K562 (cell line): Measurements from ENCODE around the gene IL1F10. TPM values are rescaled to one million over a fixed set of nuclear protein-coding genes. Genes with fewer than 3 reads are reported as not detected.

Source experiments
- ATAC-seq: fragments of 200-7000 bp; cut with Tn5 transposase; 3 replicates; pipeline ENCODE4 v1.9.1; 2020; ENCODE audit warnings: moderate library complexity
- BruUV-seq: library from RNA; stranded (reverse); fragments of 400-500 nt; replicated peaks from 2 replicates; lab custom pipeline; 2021; lab: Mats Ljungman, UMichigan
- CTCF ChIA-PET: fragments of 300-600 bp; formaldehyde crosslinking; extraction: SDS; loops from one replicate; lab custom pipeline; 2021; ENCODE audit warnings: low intra/inter-chr PET ratio; lab: Yijun Ruan, JAX
- POLR2A ChIA-PET: fragments of 300-600, 350-650 bp; sonication (Branson Sonifier 250); formaldehyde crosslinking; extraction: SDS; loops from one replicate; lab custom pipeline; 2021; ENCODE audit warnings: antibody characterized with exemption, inconsistent platforms; lab: Yijun Ruan, JAX
- DNase-seq, 4 experiments: peaks; one replicate each; pipeline versions ENCODE4 v3.0.0 to v3.0.0-alpha.2; 2011 to 2018; ENCODE audit warnings: low spot score in 3 of 4, mixed read lengths in 3 of 4; ENCODE audit errors: extremely low read depth in 1 of 4
- FAIRE-seq: peaks from 2 replicates; lab custom pipeline; 2011; peaks lifted over from hg19 to GRCh38; lab: Jason Lieb, UNC
- H2AFZ ChIP-seq: 2 replicates; pipeline ENCODE4 v1.6.0; 2011; ENCODE audit warnings: low read depth, low read length, control low read depth, inconsistent platforms
- H3K27ac ChIP-seq: fragments of 200-600 bp; 3 replicates; pipeline ENCODE4 v1.8.0; 2011; ENCODE audit warnings: low read depth, mild to moderate bottlenecking, control low read depth, inconsistent platforms, low read length, moderate library complexity, mixed read lengths; ENCODE audit errors: extremely low read depth
- H3K27me3 ChIP-seq, 2 experiments: fragments of 300-600 bp in 1 of 2; 2 replicates in 1 of 2; 3 replicates in 1 of 2; pipeline versions ENCODE4 v1.6.0 to v1.8.0; 2011; ENCODE audit warnings: inconsistent platforms in 2 of 2, low read length in 2 of 2, mild to moderate bottlenecking in 1 of 2, mixed read lengths in 1 of 2, moderate library complexity in 1 of 2; ENCODE audit not compliant: control insufficient read depth in 2 of 2, insufficient read depth in 2 of 2
- H3K36me3 ChIP-seq: fragments of 300-600 bp; 3 replicates; pipeline ENCODE4 v1.8.0; 2011; ENCODE audit warnings: mild to moderate bottlenecking, low read length, inconsistent platforms; ENCODE audit not compliant: control insufficient read depth, insufficient read depth
- H3K4me1 ChIP-seq, 2 experiments: fragments of 200-600 bp in 1 of 2; replicated peaks in 1 of 2; 2 replicates in 1 of 2; 3 replicates in 1 of 2; pipeline versions ENCODE4 v1.5.1 to v1.8.0; 2011; ENCODE audit warnings: inconsistent platforms in 2 of 2, low read length in 2 of 2, mild to moderate bottlenecking in 1 of 2, mixed read lengths in 1 of 2, moderate library complexity in 1 of 2; ENCODE audit not compliant: control insufficient read depth in 2 of 2, insufficient read depth in 2 of 2
- H3K4me2 ChIP-seq: 2 replicates; pipeline ENCODE4 v1.6.1; 2011; ENCODE audit warnings: low read length, control low read depth, inconsistent platforms, mixed read lengths; ENCODE audit not compliant: insufficient read depth
- H3K4me3 ChIP-seq: fragments of 200-600 bp; sonication (generic), shearing (Covaris generic); 2 replicates; pipeline ENCODE4 v1.5.1; 2016; ENCODE audit warnings: control low read depth, inconsistent platforms
- H3K79me2 ChIP-seq: fragments of 200-600 bp; 3 replicates; pipeline ENCODE4 v1.8.0; 2011; ENCODE audit warnings: low read length, inconsistent platforms; ENCODE audit not compliant: control insufficient read depth, insufficient read depth
- H3K9ac ChIP-seq, 2 experiments: 2 replicates each; pipeline versions ENCODE4 v1.6.0 to v1.6.1; 2011; ENCODE audit warnings: low read depth in 2 of 2, low read length in 2 of 2, control low read depth in 1 of 2, inconsistent platforms in 1 of 2, mild to moderate bottlenecking in 1 of 2, mixed read lengths in 1 of 2; ENCODE audit not compliant: insufficient read depth in 1 of 2
- H3K9me1 ChIP-seq: one replicate; pipeline ENCODE4 v1.6.0; 2011; ENCODE audit warnings: inconsistent platforms, mild to moderate bottlenecking, low read length, moderate library complexity; ENCODE audit not compliant: control insufficient read depth, insufficient read depth
- H3K9me3 ChIP-seq: replicated peaks from 2 replicates; pipeline ENCODE4 v1.5.1; 2011; ENCODE audit warnings: low read depth, low read length, inconsistent platforms; ENCODE audit not compliant: control insufficient read depth, insufficient read depth
- H4K20me1 ChIP-seq: replicated peaks from 2 replicates; pipeline ENCODE4 v1.6.1; 2011; ENCODE audit warnings: low read length, inconsistent platforms, mixed read lengths; ENCODE audit not compliant: control insufficient read depth, insufficient read depth
- BCLAF1 ChIP-seq, 2 experiments: fragments of 450-650 bp in 1 of 2; IDR thresholded peaks; 2 replicates each; pipeline ENCODE4 v1.6.1; 2011 to 2017; ENCODE audit warnings: low read depth in 2 of 2, antibody characterized with exemption in 1 of 2, borderline replicate concordance in 1 of 2, low read length in 1 of 2, mild to moderate bottlenecking in 1 of 2, mixed read lengths in 1 of 2; ENCODE audit not compliant: control insufficient read depth in 1 of 2
- CXXC5 ChIP-seq: fragments of 250-450 bp; sonication (Bioruptor Pico); IDR thresholded peaks from 2 replicates; pipeline ENCODE4 v1.8.0; 2022; ENCODE audit warnings: inconsistent platforms, mild to moderate bottlenecking, moderate library complexity
- EP300 ChIP-seq: IDR thresholded peaks from 2 replicates; pipeline ENCODE4 v1.6.1; 2012; ENCODE audit warnings: low read length, improper control_type of control experiment
- ETS2 ChIP-seq: IDR thresholded peaks from 2 replicates; pipeline ENCODE4 v1.6.1; 2016; ENCODE audit warnings: borderline replicate concordance, missing genetic modification characterization, mild to moderate bottlenecking, moderate library complexity, missing compliant biosample characterization; ENCODE audit not compliant: poor library complexity, severe bottlenecking
- GATA2 ChIP-seq: sonication (generic); formaldehyde crosslinking; IDR thresholded peaks from 2 replicates; pipeline ENCODE4 v1.4.0; 2020; ENCODE audit warnings: mild to moderate bottlenecking, missing genetic modification reagents
- GATAD2B ChIP-seq: fragments of 450-650 bp; IDR thresholded peaks from 2 replicates; pipeline ENCODE4 v1.6.1; 2017; ENCODE audit warnings: mild to moderate bottlenecking, borderline replicate concordance
- HMG20A ChIP-seq: fragments of 450-650 bp; formaldehyde crosslinking; conservative IDR thresholded peaks from 2 replicates; pipeline ENCODE4 v1.4.0; 2020; ENCODE audit warnings: mild to moderate bottlenecking, mixed read lengths
- KDM2B ChIP-seq: fragments of 250-450 bp; sonication (Bioruptor Pico); IDR thresholded peaks from 2 replicates; pipeline ENCODE4 v1.8.0; 2021; ENCODE audit warnings: mild to moderate bottlenecking, moderate library complexity
- KLF1 ChIP-seq: fragments of 450-650 bp; IDR thresholded peaks from 2 replicates; pipeline ENCODE4 v1.6.1; 2016; ENCODE audit warnings: missing genetic modification characterization, missing compliant biosample characterization
- POLR2AphosphoS2 ChIP-seq: IDR thresholded peaks from 2 replicates; pipeline ENCODE4 v1.6.1; 2012; ENCODE audit warnings: low read length, improper control_type of control experiment
- POLR2H ChIP-seq: IDR thresholded peaks from 2 replicates; pipeline ENCODE4 v1.6.1; 2016; ENCODE audit warnings: missing genetic modification characterization, low read depth, mild to moderate bottlenecking, control low read depth, missing compliant biosample characterization, moderate library complexity
- SMARCE1 ChIP-seq: fragments of 450-650 bp; IDR thresholded peaks from 2 replicates; pipeline ENCODE4 v1.7.1; 2016; ENCODE audit warnings: mild to moderate bottlenecking
- ZNF217 ChIP-seq: sonication (generic); formaldehyde crosslinking; IDR thresholded peaks from 2 replicates; pipeline ENCODE4 v1.8.0; 2022; ENCODE audit warnings: mild to moderate bottlenecking, missing genetic modification reagents
- ZNF239 ChIP-seq: fragments of 250-450 bp; sonication (Bioruptor Pico); IDR thresholded peaks from 2 replicates; pipeline ENCODE4 v1.4.0; 2020; ENCODE audit warnings: mild to moderate bottlenecking
- ZNF766 ChIP-seq: fragments of 200-800 bp; sonication (Bioruptor generic); conservative IDR thresholded peaks from 2 replicates; pipeline ENCODE4 v1.6.1; 2016; ENCODE audit warnings: missing genetic modification characterization, missing compliant biosample characterization
- ZZZ3 ChIP-seq: fragments of 450-650 bp; IDR thresholded peaks from 2 replicates; pipeline ENCODE4 v1.6.1; 2016; ENCODE audit warnings: antibody characterized with exemption, mild to moderate bottlenecking, moderate library complexity
- WGBS: fragments of 100-300 bp; shearing (Covaris generic); methylation state at CpG from one replicate; pipeline ENCODE4 v1.1.6; 2016; ENCODE audit warnings: low coverage, mixed read lengths; ENCODE audit not compliant: insufficient coverage; ENCODE audit errors: missing lambda C conversion rate; 5-methylcytosine and 5-hydroxymethylcytosine counted together
- in situ Hi-C: fragments of 300-500 bp; cut with MboI; formaldehyde crosslinking; loops from 4 replicates; pipeline ENCODE4 v1.15.0; 2018; ENCODE audit warnings: inconsistent platforms, mixed read lengths
- intact Hi-C: fragments of 100-400 bp; cut with micrococcal nuclease; formaldehyde crosslinking; loops from 2 replicates; pipeline ENCODE4 v1.14.2; 2022
- polyA plus RNA-seq, 8 experiments: library from polyadenylated mRNA; depleted of rRNA in 4 of 8; stranded (reverse) in 5 of 8; unstranded in 3 of 8; fragments of >200 nt; fragmentation: Nextera tagmentation in 2 of 8; fragmentation: Illumina TruSeq in 1 of 8; extraction: Ambion mirVana in 2 of 8; extraction: Trizol in 1 of 8; gene quantifications; 2 replicates each; pipeline versions ENCODE4 v1.2.1 to v1.2.3, GENCODE V29; 2011 to 2014; ENCODE audit warnings: inconsistent platforms in 1 of 8, missing spikeins in 1 of 8
- total RNA-seq, 7 experiments: library from RNA; depleted of rRNA in 6 of 7; stranded (reverse); fragments of >200 nt in 6 of 7; fragmentation: Illumina TruSeq in 2 of 7; extraction: Trizol in 2 of 7; gene quantifications; 2 replicates each; pipeline versions ENCODE4 v1.2.1 to v1.2.3, GENCODE V29; 2011 to 2021; ENCODE audit warnings: low replicate concordance in 1 of 7

IL1F10 gene
- total and polyA plus RNA-seq, 9 of the 15 experiments (the other 6 are each of a cell fraction or from before 2014, with no cell fraction given) = not detected

GRCh38 chr2:113053666-113054065 lies 14.1 kb upstream of the IL1F10 start:
- CTCF ChIA-PET = no interaction called here
- Histone ChIP-seq H3K36me3 (no peaks in the 10 kb centered on the region), H3K9ac (no peak overlapping the region), H3K27ac (no peak overlapping the region), H3K79me2 (no peaks in the 10 kb centered on the region), H3K4me3 (no peak overlapping the region), H3K4me1 (peaks cover 0 to 8% of the 10 kb centered on the region in 2 experiments; a peak in 1 of 5 replicates), H3K9me1 (no peaks in the 10 kb centered on the region), H3K4me2 (no peak overlapping the region), H4K20me1 (no peaks in the 10 kb centered on the region), H3K27me3 (peaks cover 0 to 14% of the 10 kb centered on the region in 2 experiments; a peak in 2 of 5 replicates), H2AFZ (no peak overlapping the region), H3K9me3 (no peaks in the 10 kb centered on the region)
- in situ Hi-C loops (no loop called here), intact Hi-C loops (loop anchor here (5.0 kb wide), 1 partner anchor 96 kb away; no protein-coding TSS in a partner anchor)
- DNase-seq (no peak), ATAC-seq (no peak), FAIRE-seq (no peak)
- no TSS peak for BruUV-seq
- TF ChIP-seq BCLAF1 (IDR thresholded peaks at IDR 0.05; ENCODE audit: borderline replicate concordance in 1 of 2, control insufficient read depth in 1 of 2, low read depth in 2 of 2, low read length in 1 of 2) (no peak), POLR2H (no peak), KLF1 (tag) (no peak), KDM2B (CRISPR knock-in tag) (no peak), CXXC5 (CRISPR knock-in tag) (no peak), ZNF766 (CRISPR knock-in tag) (no peak), GATAD2B (no peak), ETS2 (tag) (no peak), ZNF239 (no peak), EP300 (no peak), HMG20A (CRISPR knock-in tag) (no peak), ZNF217 (CRISPR knock-in tag) (no peak), SMARCE1 (no peak), GATA2 (CRISPR knock-in tag) (no peak), POLR2AphosphoS2 (no peak), ZZZ3 (no peak)
- POLR2A ChIA-PET = no interaction called here
- 1% methylated on average over 3 of the region's 3 CpGs for WGBS
